Measurements from ENCODE around the gene DSTN.

DNA sequence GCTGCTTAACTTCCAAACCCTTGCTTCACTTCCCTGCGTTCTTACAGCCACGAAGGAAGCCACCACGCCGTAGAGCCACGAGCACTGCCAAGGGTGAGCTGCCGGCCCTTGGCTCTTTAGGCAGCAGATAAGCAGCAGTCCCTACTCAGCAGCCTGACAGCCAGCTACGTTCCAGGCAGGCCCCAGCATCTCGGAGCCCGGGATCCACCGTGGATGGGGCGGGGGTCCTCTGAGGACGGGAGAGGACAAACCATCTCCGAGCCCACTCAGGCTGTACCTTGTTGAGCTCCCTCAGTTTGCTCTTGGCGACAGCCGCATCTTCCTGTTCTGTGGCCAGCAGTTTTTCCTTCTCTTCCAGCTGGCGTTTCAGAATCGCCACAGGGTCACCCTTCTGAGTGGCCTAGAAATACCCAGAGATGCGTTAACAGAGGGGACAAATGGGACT, 71.7 kb downstream of the DSTN start:
- TF ChIP-seq, protein P1, sequence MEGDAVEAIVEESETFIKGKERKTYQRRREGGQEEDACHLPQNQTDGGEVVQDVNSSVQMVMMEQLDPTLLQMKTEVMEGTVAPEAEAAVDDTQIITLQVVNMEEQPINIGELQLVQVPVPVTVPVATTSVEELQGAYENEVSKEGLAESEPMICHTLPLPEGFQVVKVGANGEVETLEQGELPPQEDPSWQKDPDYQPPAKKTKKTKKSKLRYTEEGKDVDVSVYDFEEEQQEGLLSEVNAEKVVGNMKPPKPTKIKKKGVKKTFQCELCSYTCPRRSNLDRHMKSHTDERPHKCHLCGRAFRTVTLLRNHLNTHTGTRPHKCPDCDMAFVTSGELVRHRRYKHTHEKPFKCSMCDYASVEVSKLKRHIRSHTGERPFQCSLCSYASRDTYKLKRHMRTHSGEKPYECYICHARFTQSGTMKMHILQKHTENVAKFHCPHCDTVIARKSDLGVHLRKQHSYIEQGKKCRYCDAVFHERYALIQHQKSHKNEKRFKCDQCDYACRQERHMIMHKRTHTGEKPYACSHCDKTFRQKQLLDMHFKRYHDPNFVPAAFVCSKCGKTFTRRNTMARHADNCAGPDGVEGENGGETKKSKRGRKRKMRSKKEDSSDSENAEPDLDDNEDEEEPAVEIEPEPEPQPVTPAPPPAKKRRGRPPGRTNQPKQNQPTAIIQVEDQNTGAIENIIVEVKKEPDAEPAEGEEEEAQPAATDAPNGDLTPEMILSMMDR (conservative IDR thresholded peaks at IDR 0.05) = no peak
- no peak for TF ChIP-seq ZFX (IDR thresholded peaks at IDR 0.05)
